NCI-H1694 treated with DMSO at 0.1 percent for 48 hours (cell line): ENCODE measurements around the gene A3GALT2.

ENCODE experiments used
- DNase-seq: peaks from one replicate; lab custom pipeline; 2025; lab: John Stamatoyannopoulos, UW

A3GALT2 gene

DNA sequence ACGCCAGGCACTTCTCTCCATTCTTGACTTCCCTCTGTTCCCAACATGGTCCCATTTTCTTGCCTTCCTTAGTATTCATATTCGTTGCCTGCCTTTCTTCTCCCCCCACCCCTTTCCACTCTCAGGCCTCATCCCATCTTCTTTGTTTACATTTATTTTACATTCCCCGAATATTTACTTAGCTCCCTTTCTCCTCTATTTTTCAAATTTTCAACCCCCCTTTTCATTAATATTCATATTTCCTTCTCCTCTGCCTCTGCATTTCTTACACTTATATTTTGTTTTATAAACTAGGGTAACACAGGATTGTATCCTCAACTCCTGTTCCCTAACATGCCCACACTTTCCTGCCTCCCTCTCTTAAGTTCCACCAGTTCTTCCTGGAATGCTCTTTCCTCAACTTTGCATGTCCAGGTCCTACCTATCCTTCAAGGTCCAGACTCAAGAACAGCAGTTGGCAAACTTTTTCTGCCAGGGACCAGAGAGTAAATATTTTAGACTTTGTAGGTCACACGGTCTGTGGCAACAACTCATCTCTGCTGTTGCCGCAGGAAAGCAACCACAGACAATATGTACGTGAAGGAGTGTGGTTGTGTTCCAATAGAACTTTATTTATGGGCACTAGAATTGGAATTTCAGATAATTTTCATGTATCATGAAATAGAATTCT is 29.8 kb upstream of the A3GALT2 start:
- DNase-seq, result no peak

DNA sequence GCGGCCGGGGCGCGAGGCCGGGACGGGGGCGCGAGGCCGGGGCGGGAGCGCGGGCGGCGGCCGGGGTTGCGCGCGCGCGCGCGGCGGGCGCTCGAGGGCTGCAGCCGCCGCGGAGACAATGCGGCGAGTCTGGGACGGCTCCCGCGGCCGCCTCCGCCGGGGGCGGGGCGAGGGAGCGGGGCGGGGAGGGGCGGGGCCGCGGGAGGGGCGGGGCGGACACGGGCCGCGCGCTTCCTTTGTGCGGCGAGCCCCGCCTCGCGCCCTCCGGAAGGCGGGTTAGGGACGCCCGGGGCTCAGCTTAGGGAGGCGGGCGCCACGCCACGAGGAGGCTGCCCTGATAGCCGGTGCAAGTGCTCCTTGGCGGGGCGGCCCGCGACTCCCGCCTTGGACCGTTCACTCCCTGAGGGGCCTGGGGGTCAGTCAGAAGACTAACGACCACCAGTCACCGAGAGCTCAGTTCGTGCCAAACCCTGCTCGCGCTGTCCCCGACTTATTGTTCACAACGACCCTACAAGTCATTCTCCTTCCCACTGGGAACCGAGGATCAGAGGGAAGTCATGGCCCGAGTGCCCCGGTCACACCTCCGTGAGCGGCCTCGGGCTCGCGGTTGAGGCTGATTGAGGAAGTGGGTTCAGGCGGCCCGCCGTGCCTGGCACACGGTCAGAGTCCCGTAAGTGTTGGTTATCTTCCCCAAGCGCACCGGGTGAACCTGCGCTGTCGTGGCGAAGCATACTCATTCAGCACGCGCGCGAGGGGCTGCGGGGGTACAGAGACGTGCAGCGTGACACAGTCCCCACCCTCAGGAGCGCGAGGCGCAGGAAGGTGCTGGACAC is 29.1 kb upstream of the A3GALT2 start:
- peak; percentile 72 for DNase-seq

DNA sequence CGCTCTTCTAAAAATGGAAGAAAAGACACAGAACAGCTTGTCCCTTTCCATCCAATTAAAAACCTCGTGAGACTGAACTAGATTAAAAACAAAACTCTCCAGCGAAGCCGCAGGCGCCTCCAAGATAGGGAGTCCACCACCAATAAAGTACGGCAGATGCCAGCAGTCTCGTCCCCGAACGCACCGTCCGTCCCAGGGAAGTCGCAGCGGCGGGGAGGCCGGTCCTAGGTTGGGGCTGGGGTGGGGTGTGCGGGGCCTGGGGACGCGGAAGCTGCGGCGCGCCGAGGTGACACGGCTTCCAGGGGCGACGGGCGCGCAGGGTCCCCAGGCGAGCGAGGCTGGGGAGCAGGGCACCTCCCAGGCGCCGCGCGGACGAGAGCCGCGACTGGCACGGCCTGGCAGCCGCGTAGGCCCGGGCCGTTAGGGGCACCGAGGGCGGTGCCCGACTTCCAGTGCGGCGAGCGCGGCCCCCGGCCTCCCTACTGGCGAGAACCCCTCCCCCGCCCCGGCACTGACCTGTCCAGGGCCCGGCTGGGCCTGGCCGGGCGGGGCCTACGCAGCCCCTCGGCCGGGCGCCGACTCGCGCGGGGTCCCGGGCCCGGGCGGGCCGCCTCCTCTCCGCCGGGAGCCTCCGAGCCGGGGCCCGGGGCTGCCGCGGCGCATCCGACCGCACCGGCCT is 28.3 kb upstream of the A3GALT2 start:
- no peak for DNase-seq

DNA sequence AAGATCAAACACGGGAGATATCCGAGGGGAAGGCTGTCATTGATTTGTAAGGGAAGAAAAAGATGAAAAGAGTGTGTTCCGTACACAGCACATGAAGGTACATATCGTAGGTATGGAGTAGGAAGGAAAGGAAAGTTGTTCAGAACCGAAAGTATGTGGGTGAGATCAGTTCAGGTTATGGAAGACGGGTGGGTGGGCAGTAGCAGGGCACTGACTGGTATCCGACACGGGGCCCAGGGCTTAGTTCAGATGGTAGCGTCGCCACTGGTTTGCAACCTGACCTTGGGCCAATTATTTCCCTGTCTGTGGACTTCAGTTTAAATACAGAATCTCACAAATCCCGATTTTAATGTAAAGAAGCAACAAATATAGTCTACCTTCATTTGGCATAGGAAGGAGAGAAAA is 27.8 kb upstream of the A3GALT2 start:
- no peak for DNase-seq

DNA sequence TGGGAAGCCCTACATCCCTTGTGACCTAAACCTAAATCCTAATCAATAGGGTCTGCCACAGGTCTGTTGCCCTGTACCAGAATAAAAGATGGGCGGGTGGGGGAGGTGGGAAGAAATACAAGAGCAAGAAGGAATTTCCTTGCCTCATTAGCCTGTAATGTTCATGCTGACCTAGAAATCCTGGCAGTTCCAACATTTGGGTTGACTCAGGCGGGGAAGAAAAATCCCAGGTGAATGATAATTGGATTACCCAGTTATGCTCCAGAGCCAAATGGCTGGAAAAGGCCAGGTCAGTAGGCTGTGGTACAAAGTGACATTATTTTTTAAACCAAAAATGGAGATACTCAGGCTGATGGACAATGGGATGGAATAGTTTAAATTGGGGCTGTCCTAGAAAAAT is 27.3 kb upstream of the A3GALT2 start:
- DNase-seq, result no peak

DNA sequence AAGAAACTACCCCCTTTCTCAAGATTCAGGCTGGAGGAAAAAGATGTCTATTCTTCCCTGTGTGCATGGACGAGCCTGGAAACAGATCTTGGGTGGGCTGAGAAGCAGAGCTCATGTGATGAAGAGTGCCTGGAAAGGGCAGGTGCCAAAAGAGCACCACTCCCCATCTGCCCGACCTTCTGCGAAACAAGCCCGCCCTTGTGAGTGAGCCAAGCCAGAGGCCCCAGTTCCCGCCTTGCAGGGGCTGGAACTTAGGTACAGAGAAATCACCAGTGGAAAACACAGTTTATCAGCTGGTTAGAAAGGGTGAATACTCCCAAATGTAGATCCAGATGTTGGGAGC is 26.7 kb upstream of the A3GALT2 start:
- peak; percentile 57 for DNase-seq

DNA sequence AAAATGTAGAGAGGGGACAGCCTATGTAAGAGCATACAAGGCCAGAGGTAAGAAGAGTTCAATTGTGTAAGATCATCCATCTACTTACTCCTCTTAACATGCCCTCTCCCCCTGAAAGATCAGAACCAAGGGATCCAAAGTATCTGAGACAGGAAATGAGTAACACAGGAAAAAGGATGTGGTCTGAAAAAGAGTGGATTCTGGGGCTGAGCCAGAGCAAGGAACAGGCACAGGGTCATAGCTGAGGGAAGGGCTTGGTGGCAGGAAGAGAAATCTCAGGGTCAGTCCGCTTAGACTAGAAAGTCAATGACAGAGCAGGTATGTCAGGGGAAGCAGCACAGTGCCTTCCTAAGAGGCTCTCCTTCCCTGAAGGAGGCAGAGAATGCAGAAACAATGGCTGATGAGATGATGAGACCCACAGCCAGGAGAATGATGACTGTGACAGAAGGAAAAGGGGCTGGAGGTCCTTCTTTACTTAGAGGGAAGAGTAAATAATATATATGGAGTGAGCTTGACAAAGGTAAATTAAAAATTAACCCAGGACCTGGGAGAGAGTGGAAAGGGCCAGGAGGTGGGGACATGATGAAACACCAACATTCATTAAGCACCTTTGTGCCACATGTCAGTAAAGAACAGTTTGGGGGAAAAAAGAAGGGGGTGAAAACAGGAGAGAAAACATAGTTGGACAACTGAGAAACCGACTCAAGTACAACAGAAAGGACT is 26.2 kb upstream of the A3GALT2 start:
- no peak for DNase-seq

DNA sequence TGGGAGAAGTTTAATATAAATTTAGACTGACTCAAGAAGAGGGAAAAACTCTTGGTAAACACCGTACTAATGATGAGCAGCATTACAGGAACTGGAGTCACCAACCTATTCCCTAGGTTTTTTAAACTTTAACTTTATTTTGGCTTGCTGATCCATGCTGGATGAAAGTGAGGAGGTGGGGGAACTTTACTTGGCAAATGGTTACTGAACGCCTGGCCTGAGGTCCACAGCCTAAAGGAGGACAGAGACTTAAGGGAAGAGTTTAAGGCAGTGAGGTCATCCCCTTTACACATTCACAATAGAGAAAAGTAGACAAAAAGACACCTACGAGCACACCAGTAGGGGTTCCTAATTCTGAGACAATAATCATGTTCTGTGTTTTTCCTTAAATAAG is 25.6 kb upstream of the A3GALT2 start:
- no peak for DNase-seq

DNA sequence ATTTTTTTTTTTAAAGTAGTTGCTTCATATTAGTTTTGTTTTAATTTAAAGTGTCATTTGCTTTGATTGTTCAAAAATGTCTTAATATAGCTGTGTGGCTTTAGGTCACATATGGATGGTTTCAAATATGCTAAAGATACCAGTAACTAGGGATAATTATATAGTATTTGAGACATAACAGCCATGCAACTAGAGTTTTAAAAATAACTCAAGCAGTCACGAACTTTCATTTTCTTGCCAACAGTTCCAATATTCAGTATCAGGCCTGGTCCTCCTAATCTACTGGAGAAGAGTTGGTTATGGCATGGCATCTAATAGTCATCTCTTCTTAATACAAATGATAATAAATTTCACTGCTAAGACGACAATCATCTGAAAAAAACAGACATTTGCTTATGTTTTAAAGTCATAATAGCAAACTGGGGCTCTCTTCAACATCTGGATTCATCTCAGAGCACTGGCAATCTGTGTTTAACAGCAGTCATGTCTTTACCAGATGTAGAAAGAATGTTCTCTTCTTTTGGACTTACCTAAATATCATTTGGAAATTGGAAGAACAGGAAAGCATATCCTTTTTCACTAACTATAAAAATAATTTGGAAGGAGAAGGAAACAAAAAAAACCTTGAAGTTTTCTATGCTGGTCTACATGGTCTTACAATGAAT is 24.1 kb upstream of the A3GALT2 start:
- DNase-seq, result no peak

DNA sequence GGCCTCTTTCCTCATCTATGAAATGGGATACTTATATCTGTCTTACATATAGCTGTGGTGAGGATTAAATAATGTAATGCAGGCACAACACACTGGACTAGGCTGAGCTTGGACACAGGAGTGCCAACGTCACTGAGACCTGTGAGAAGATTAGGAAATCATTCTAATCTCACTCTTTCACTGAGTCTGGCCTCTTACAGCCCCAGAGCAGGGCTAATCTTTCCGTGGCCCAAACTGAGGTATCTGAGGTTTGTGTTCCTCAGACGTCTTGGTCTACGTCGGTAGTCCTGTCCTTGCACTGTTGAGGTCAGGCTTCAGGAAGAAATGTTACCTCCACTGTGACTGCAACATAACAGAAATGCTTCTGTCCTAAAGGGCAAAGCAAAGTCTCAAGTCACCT is 22.6 kb upstream of the A3GALT2 start:
- no peak for DNase-seq

DNA sequence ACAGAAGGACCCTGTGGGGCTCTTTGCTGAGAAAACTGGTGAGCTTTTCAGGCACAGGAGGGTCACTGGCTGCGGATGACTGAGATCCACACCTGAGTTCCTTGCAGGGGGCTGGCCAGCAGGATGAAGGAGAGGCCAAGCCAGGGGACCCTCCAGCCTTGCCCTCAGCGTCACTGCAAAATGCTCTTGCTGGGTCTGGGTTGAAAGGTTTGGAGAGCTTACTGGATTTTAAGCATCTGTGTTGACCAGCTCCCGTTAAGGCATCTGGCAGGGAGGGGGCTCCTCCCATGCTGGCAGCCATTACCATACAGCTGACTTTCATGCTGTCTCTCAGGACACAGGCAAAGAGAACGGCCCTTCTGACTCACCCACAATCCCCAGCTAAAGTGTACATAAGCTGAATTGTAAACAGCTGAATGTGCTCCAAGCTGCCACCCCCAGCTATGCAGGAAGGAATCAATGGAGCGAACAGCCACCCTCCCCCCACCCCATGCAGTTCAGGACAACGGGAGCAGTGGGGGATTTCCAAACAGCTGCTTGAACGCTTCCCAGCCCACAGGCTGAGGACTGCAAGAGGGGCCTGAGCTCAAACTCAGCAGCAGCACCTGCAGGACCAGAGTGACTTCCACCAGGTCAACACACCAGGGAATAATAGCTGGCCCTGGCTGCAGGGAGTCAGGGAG is 21.3 kb upstream of the A3GALT2 start:
- peak; percentile 89 for DNase-seq

DNA sequence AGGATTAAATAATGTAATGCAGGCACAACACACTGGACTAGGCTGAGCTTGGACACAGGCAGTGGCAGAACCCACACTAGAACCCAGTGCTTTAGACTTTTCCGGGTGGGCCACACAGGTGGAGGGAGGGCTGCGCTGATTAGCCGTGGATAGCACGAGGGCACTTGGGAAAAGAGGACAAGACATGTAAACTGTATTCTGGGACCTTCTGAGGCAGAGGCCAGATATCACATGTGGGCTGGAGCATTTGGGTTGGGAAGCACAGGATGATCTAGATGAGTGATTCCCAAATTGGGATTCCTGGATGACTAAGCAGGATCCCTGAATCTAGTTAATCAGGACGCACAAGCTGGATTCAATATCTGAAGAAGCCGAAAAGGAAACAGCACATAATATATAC is 20.3 kb upstream of the A3GALT2 start:
- no peak for DNase-seq

DNA sequence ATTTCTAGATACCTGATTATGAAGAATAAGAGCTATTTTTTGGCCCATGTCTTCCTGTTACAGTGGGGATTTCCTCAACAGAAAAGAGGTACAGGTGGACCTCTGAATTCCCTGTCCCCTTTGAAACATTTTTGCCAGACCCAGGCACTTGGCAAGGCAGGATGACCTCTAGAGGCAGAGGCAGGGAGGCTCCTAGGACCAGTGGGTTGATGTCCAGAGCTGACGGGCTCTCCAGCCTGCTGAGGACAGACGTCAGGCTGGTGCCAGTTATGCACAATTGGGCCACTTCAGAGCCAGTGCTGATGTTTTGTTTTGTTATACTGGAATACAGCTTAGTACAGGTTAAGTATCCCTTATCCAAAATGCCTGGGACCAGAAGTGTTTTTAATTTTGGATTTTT is 18.5 kb upstream of the A3GALT2 start:
- no peak for DNase-seq

DNA sequence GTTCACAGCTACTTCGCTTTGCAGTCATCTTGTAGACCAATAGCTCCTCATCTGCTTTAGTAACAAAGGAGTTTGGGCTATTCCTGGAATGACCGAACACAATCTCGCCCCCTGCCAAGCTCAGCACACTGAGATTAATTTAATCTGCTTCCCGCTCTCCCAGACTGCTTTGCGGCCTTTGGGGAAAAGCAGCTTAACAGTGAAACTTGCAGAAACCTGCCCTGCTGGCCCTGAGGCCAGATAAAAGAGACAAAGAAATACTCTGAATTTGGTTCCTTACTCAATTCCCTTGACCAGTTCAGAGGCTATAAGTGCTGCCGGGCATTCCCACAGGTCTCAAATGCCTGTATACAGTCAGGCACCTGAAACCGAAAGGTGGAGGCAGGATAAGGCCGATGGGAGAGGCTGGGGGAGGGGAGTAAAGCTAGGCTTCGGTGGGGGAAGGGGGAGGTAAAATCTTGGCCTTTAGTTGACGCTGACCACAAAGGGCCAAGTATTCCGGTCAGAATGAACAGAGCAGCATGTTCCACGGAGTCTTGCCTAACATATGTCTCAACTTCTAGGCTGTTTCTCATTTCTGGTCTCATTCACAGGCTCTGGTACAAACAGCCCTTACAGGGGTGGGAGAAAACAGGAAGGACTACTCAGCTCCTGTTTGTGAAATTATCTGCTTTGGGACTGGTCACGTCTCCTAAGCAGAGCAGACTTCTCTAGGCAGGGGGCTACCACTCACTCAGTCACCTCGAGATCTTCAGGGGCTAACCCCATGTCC is 17.7 kb upstream of the A3GALT2 start:
- DNase-seq, result peak; percentile 21

DNA sequence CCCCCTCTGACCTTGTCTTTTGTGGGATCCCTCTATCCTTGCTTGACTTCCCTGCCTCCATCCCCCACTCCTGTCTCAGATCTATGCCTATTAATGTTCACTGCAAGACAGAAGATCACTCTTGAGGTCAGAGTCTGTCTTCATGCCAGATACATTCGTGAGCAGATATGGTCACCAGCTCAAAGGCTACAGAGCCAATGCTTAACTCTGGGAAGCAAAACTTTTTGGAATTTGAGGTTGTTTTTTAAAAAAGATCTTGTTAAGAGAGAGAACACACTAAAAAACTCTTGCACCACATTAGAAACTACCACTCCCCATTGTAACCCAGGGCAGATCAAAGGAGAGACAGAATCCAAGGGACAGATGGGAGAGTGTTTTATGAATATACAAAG is 17.1 kb upstream of the A3GALT2 start:
- DNase-seq, result no peak

DNA sequence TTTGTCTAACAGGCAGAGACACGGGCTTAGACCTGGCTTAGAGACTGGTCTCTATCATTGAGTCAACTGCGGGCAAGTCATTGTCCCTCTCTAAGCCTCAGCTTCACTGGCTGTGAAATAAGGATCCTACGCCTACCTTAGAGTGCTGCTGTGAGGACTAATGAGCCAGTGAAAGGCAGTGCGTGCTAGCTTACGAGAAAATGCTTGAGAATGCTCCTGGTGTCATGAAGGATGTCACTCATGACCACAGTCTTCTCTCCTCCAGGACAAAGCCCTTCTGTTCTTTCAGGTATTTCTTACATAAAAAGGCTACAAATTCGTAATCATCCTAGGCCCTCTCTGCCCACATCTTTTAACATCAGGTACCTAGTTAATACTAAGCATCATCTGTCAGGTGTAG is 16.5 kb upstream of the A3GALT2 start:
- no peak for DNase-seq

DNA sequence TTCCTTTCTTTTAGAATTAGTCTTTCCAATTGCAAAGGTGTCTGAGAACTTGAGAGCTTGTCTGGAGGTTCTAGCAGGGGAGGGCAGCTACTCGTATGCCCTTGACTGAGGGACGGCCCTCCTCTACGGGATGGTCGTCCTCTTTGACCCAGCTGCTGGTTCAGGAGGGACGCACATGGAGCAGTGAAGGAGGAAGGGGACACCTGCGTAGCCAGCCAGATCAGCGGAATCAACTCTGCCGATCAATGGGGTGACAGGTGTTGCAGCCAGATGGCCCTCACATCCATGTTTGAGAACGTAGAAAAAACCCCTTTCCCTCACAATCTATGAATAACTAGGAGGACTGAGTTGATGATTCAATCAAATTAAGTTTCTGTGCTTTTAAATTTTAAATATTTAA is 15.7 kb upstream of the A3GALT2 start:
- DNase-seq, result peak; percentile 75

DNA sequence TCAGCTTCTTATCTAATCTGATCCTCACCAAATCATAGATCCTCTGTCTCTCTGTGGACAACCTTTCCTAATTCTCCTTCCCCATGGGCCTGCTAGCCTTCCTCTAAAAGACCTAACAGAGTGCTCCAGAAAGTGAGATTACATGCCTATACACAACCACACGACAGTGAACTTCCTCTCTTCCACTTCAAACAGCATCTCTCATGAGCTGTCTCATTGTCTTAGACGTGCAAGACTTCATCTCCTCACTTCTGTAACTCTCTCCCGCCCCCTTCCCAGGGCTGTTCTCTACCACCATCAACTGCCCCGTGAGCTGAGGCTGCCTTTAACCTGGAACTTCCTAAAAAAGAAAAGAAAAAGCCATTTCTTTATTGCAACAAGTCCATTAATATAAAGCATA is 14.1 kb upstream of the A3GALT2 start:
- DNase-seq, result no peak

DNA sequence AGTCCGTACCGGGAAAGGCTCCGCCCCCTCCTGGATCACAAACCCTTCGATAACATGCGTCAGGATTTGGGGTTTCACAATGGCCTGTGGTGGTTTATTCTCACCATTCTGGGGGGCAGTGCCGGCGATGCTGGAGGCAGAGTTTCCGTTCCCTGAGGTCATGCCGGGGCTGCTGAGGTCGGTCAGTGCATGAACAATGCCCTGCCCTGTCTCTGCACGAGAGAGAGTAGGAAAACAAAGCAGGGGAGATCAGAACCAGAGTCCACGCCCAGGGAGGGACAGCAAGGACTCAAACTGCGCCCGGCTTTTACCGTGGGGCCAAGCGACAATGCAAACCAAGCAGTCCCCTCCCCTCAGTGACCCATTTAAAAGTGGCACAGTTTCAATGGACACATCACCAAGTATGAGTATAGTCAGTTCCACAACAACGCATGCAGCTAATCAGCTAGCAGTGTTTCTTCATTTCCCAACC is 13.2 kb upstream of the A3GALT2 start:
- no peak for DNase-seq

DNA sequence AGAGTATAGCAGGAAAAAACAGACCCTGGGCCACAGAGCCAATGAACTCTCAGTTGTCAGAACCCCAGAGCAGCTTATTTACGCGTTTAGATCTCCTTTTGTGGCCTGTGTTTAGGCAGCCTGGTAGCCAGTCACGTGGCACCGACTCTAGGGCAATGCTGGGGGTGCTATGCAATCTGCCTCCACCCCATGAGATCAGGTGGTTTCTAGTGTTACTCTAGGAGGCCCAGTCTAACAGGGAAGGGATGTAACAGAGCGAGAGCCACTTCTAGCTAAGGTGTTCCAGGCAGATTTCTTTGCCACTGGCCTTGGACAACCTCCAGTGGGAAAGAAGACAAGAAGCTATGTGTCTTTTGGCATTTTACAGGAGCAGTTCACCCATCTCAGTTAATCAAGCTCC is 12.0 kb upstream of the A3GALT2 start:
- DNase-seq, result no peak

DNA sequence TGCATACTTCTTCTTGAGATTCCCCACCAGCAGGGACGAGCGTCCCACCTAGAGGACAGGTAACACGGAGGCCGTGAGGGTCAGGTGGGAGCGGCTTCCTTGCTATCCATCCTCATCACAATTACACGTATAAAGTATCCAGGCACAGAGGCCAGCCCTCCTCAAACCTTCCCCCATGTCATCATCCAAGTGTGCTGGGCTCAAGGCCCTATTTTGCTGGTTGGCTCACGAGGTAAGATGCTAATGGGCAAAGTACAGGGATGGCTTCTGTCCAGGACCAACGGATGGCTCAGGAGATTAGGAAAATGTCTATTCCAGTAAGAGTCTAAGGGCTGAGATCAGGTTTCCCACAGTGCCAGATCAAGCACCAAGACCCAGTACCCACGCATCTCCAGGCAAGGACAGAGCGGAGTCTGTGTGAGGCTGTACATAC is 11.5 kb upstream of the A3GALT2 start:
- DNase-seq, result no peak
